WTC11 (cell line): Measurements from ENCODE around the gene PDE12. TPM values are rescaled to one million over a fixed set of nuclear protein-coding genes. Genes with fewer than 3 reads are reported as not detected.
"Not testable (repeated sequence)": the region's sequence is repeated elsewhere in the genome, so short reads cannot be mapped to it uniquely, and the experiment has no call there.

Source experiments
- ATAC-seq: fragments of 200-7000 bp; cut with Tn5 transposase; 2 replicates; pipeline ENCODE4 v1.10.0; 2021; ENCODE audit warnings: mild to moderate bottlenecking, moderate library complexity
- CTCF ChIA-PET: fragments of 300-600 bp; sonication (Branson Sonifier 250); formaldehyde crosslinking; loops from one replicate; lab custom pipeline; 2021; ENCODE audit warnings: antibody characterized with exemption; lab: Charles Lee
- POLR2A ChIA-PET: fragments of 350-600 bp; sonication (Branson Sonifier 250); formaldehyde crosslinking; loops from one replicate; lab custom pipeline; 2021; ENCODE audit warnings: antibody characterized with exemption; lab: Charles Lee
- DNase-seq: peaks from one replicate; pipeline ENCODE4 v3.0.0; 2021; ENCODE audit warnings: low spot score
- H3K27ac Mint-ChIP-seq: 2 replicates; pipeline ENCODE4 v1.8.0; 2021; ENCODE audit warnings: mixed read lengths
- H3K27me3 Mint-ChIP-seq: 2 replicates; pipeline ENCODE4 v1.8.0; 2021; ENCODE audit warnings: low read depth, mild to moderate bottlenecking, moderate library complexity, mixed read lengths
- H3K36me3 Mint-ChIP-seq: 2 replicates; pipeline ENCODE4 v1.8.0; 2021; ENCODE audit warnings: mixed read lengths
- H3K4me1 Mint-ChIP-seq: 2 replicates; pipeline ENCODE4 v1.8.0; 2022; ENCODE audit warnings: mixed read lengths
- H3K4me3 Mint-ChIP-seq: 2 replicates; pipeline ENCODE4 v1.8.0; 2021; ENCODE audit warnings: mild to moderate bottlenecking, moderate library complexity, mixed read lengths
- H3K9me3 Mint-ChIP-seq: 2 replicates; pipeline ENCODE4 v1.8.0; 2021; ENCODE audit warnings: mixed read lengths
- CREM ChIP-seq: sonication (generic); formaldehyde crosslinking; IDR thresholded peaks from 2 replicates; pipeline ENCODE4 v1.8.1; 2022; ENCODE audit warnings: mild to moderate bottlenecking, missing genetic modification reagents, moderate library complexity
- FOXJ3 ChIP-seq: sonication (generic); formaldehyde crosslinking; IDR thresholded peaks from 2 replicates; pipeline ENCODE4 v1.9.0; 2021; ENCODE audit warnings: missing genetic modification reagents, mild to moderate bottlenecking, borderline replicate concordance
- FOXK1 ChIP-seq: sonication (generic); formaldehyde crosslinking; IDR thresholded peaks from 2 replicates; pipeline ENCODE4 v1.8.0; 2022; ENCODE audit warnings: mild to moderate bottlenecking, moderate library complexity, missing genetic modification reagents
- FOXP1 ChIP-seq: sonication (generic); formaldehyde crosslinking; IDR thresholded peaks from 2 replicates; pipeline ENCODE4 v1.8.0; 2022; ENCODE audit warnings: missing genetic modification reagents, mild to moderate bottlenecking, moderate library complexity, borderline replicate concordance
- GRHL2 ChIP-seq: fragments of 250-450 bp; sonication (Bioruptor Pico); IDR thresholded peaks from 2 replicates; pipeline ENCODE4 v1.8.0; 2022; ENCODE audit warnings: mild to moderate bottlenecking, moderate library complexity; ENCODE audit not compliant: insufficient replicate concordance, severe bottlenecking
- HMGA2 ChIP-seq: fragments of 250-450 bp; sonication (Bioruptor Pico); IDR thresholded peaks from 2 replicates; pipeline ENCODE4 v1.4.0; 2021; ENCODE audit warnings: mild to moderate bottlenecking, moderate library complexity
- JUN ChIP-seq: sonication (generic); formaldehyde crosslinking; IDR thresholded peaks from 2 replicates; pipeline ENCODE4 v1.8.0; 2023; ENCODE audit warnings: mild to moderate bottlenecking, missing genetic modification reagents
- MXD4 ChIP-seq: fragments of 250-450 bp; sonication (Bioruptor Pico); IDR thresholded peaks from 2 replicates; pipeline ENCODE4 v1.8.0; 2021; ENCODE audit warnings: mild to moderate bottlenecking, moderate library complexity, borderline replicate concordance
- NFE2L1 ChIP-seq: sonication (generic); formaldehyde crosslinking; IDR thresholded peaks from 2 replicates; pipeline ENCODE4 v1.8.1; 2023; ENCODE audit warnings: missing genetic modification reagents
- SMAD3 ChIP-seq: sonication (generic); formaldehyde crosslinking; IDR thresholded peaks from 2 replicates; pipeline ENCODE4 v1.8.0; 2022; ENCODE audit warnings: missing genetic modification reagents, mild to moderate bottlenecking, borderline replicate concordance
- SMAD4 ChIP-seq: sonication (generic); formaldehyde crosslinking; IDR thresholded peaks from 2 replicates; pipeline ENCODE4 v1.8.0; 2022; ENCODE audit warnings: mild to moderate bottlenecking, missing genetic modification reagents
- ZNF232 ChIP-seq: sonication (generic); formaldehyde crosslinking; IDR thresholded peaks from 2 replicates; pipeline ENCODE4 v1.8.0; 2022; ENCODE audit warnings: mild to moderate bottlenecking, missing genetic modification reagents
- total RNA-seq: library from RNA; stranded (reverse); gene quantifications from 3 replicates; pipeline ENCODE4 v1.2.3, GENCODE V29; 2021
- TF ChIP-seq, protein P1 (sequence below): sonication (generic); formaldehyde crosslinking; IDR thresholded peaks from 2 replicates; pipeline ENCODE4 v1.8.0; 2023; ENCODE audit warnings: missing genetic modification reagents, mild to moderate bottlenecking, borderline replicate concordance
- TF ChIP-seq, protein P2 (sequence below): sonication (generic); formaldehyde crosslinking; IDR thresholded peaks from 2 replicates; pipeline ENCODE4 v1.8.1; 2022; ENCODE audit warnings: missing genetic modification reagents, borderline replicate concordance
- TF ChIP-seq, protein P3 (sequence below): sonication (generic); formaldehyde crosslinking; IDR thresholded peaks from 2 replicates; pipeline ENCODE4 v1.8.1; 2022; ENCODE audit warnings: low read depth, mild to moderate bottlenecking, moderate library complexity, missing genetic modification reagents, borderline replicate concordance
- TF ChIP-seq, protein P4 (sequence below): sonication (generic); formaldehyde crosslinking; IDR thresholded peaks from 2 replicates; pipeline ENCODE4 v1.8.0; 2022; ENCODE audit warnings: missing genetic modification reagents
- TF ChIP-seq, protein P5 (sequence below): sonication (generic); formaldehyde crosslinking; IDR thresholded peaks from 2 replicates; pipeline ENCODE4 v1.8.0; 2022; ENCODE audit warnings: mild to moderate bottlenecking, missing genetic modification reagents
- TF ChIP-seq, protein P6 (sequence below): fragments of 250-450 bp; sonication (Bioruptor Pico); conservative IDR thresholded peaks from 2 replicates; pipeline ENCODE4 v1.9.0; 2021; ENCODE audit warnings: mild to moderate bottlenecking

PDE12 gene
- total RNA-seq, 1 experiment from 2014 or later = 16.4 TPM

DNA sequence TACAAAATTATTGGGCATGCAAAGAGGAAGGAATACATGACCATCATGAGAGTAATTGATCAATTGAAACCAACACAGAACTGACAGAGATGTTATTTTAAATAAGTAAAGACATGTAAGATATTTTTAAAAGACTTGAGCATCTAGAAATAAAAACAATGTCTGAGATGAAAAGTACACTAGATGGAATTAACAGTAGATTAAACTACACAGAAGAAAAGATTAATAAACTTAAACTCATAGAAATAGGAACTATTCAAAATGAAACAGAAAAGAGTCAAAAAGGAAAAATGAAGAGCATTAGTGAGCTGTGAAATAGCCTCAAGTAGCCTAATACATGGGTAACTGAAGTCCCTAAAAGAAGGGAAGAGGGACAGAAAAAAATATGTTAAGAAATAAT is 49.6 kb downstream of the PDE12 start:
- TF ChIP-seq HMGA2 = no peak
- TF ChIP-seq, protein P1, sequence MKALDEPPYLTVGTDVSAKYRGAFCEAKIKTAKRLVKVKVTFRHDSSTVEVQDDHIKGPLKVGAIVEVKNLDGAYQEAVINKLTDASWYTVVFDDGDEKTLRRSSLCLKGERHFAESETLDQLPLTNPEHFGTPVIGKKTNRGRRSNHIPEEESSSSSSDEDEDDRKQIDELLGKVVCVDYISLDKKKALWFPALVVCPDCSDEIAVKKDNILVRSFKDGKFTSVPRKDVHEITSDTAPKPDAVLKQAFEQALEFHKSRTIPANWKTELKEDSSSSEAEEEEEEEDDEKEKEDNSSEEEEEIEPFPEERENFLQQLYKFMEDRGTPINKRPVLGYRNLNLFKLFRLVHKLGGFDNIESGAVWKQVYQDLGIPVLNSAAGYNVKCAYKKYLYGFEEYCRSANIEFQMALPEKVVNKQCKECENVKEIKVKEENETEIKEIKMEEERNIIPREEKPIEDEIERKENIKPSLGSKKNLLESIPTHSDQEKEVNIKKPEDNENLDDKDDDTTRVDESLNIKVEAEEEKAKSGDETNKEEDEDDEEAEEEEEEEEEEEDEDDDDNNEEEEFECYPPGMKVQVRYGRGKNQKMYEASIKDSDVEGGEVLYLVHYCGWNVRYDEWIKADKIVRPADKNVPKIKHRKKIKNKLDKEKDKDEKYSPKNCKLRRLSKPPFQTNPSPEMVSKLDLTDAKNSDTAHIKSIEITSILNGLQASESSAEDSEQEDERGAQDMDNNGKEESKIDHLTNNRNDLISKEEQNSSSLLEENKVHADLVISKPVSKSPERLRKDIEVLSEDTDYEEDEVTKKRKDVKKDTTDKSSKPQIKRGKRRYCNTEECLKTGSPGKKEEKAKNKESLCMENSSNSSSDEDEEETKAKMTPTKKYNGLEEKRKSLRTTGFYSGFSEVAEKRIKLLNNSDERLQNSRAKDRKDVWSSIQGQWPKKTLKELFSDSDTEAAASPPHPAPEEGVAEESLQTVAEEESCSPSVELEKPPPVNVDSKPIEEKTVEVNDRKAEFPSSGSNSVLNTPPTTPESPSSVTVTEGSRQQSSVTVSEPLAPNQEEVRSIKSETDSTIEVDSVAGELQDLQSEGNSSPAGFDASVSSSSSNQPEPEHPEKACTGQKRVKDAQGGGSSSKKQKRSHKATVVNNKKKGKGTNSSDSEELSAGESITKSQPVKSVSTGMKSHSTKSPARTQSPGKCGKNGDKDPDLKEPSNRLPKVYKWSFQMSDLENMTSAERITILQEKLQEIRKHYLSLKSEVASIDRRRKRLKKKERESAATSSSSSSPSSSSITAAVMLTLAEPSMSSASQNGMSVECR (CRISPR knock-in tag) = no peak
- TF ChIP-seq GRHL2 (CRISPR knock-in tag) = no peak
- no peak for TF ChIP-seq FOXP1 (CRISPR knock-in tag)
- ChIA-PET POLR2A (no interaction called here), CTCF (no interaction called here)
- Mint-ChIP-seq H3K4me1 (no peaks in the 10 kb centered on the region), H3K36me3 (peaks cover 40% of the 10 kb centered on the region), H3K27me3 (peaks cover 9% of the 10 kb centered on the region), H3K4me3 (no peak overlapping the region), H3K9me3 (peaks cover 52% of the 10 kb centered on the region), H3K27ac (no peak overlapping the region)
- no peak for DNase-seq
- ATAC-seq = no peak

DNA sequence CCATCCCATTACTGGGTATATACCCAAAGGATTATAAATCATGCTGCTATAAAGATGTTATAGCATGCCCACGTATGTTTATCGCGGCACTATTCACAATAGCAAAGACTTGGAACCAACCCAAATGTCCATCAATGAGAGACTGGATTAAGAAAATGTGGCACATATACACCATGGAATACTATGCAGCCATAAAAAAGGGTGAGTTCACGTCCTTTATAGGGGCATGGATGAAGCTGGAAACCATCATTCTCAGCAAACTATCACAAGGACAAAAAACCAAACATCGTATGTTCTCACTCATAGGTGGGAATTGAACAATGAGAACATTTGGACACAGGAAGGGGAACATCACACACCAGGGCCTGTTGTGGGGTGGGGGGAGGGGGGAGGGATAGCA is 55.8 kb downstream of the PDE12 start:
- CTCF ChIA-PET, POLR2A ChIA-PET: not testable (repeated sequence)

DNA sequence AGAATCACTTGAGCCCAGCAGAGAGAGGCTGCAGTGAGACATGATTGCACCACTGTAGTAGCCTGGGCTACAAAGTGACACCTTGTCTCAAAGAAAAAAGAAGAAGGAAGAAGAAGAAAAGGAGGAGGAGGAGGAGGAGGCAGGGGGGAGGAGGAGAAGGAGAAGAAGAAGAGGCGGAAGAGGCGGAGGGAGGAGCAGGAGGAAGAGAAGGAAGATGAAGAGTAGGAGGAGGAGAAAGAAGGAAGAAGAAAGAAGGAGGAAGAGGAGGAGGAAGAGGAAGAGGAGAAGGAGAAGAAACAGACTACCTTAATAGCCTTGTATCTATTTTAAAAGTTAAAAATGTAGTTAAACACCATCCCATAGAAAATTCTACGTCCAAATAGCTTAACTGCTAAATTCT is 60.2 kb downstream of the PDE12 start:
- Mint-ChIP-seq H3K9me3 (peaks cover 12% of the 10 kb centered on the region), H3K36me3 (peaks cover 9% of the 10 kb centered on the region; the same call in 1 of the 2 replicates)
- no peak for ATAC-seq
- TF ChIP-seq, protein P2, sequence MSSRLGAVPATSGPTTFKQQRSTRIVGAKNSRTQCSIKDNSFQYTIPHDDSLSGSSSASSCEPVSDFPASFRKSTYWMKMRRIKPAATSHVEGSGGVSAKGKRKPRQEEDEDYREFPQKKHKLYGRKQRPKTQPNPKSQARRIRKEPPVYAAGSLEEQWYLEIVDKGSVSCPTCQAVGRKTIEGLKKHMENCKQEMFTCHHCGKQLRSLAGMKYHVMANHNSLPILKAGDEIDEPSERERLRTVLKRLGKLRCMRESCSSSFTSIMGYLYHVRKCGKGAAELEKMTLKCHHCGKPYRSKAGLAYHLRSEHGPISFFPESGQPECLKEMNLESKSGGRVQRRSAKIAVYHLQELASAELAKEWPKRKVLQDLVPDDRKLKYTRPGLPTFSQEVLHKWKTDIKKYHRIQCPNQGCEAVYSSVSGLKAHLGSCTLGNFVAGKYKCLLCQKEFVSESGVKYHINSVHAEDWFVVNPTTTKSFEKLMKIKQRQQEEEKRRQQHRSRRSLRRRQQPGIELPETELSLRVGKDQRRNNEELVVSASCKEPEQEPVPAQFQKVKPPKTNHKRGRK (CRISPR knock-in tag) = no peak
- TF ChIP-seq ZNF232 = no peak
- TF ChIP-seq CREM (CRISPR knock-in tag) = no peak
- TF ChIP-seq, protein P3, sequence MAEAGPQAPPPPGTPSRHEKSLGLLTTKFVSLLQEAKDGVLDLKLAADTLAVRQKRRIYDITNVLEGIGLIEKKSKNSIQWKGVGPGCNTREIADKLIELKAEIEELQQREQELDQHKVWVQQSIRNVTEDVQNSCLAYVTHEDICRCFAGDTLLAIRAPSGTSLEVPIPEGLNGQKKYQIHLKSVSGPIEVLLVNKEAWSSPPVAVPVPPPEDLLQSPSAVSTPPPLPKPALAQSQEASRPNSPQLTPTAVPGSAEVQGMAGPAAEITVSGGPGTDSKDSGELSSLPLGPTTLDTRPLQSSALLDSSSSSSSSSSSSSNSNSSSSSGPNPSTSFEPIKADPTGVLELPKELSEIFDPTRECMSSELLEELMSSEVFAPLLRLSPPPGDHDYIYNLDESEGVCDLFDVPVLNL (CRISPR knock-in tag) = no peak
- no peak for TF ChIP-seq SMAD3
- no peak for TF ChIP-seq SMAD4 (CRISPR knock-in tag)
- TF ChIP-seq, protein P4, sequence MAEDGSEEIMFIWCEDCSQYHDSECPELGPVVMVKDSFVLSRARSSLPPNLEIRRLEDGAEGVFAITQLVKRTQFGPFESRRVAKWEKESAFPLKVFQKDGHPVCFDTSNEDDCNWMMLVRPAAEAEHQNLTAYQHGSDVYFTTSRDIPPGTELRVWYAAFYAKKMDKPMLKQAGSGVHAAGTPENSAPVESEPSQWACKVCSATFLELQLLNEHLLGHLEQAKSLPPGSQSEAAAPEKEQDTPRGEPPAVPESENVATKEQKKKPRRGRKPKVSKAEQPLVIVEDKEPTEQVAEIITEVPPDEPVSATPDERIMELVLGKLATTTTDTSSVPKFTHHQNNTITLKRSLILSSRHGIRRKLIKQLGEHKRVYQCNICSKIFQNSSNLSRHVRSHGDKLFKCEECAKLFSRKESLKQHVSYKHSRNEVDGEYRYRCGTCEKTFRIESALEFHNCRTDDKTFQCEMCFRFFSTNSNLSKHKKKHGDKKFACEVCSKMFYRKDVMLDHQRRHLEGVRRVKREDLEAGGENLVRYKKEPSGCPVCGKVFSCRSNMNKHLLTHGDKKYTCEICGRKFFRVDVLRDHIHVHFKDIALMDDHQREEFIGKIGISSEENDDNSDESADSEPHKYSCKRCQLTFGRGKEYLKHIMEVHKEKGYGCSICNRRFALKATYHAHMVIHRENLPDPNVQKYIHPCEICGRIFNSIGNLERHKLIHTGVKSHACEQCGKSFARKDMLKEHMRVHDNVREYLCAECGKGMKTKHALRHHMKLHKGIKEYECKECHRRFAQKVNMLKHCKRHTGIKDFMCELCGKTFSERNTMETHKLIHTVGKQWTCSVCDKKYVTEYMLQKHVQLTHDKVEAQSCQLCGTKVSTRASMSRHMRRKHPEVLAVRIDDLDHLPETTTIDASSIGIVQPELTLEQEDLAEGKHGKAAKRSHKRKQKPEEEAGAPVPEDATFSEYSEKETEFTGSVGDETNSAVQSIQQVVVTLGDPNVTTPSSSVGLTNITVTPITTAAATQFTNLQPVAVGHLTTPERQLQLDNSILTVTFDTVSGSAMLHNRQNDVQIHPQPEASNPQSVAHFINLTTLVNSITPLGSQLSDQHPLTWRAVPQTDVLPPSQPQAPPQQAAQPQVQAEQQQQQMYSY (CRISPR knock-in tag) = no peak
- TF ChIP-seq NFE2L1 (CRISPR knock-in tag) = no peak
- TF ChIP-seq JUN = no peak
- no peak for TF ChIP-seq MXD4 (CRISPR knock-in tag)
- TF ChIP-seq FOXK1 = no peak
- TF ChIP-seq, protein P5, sequence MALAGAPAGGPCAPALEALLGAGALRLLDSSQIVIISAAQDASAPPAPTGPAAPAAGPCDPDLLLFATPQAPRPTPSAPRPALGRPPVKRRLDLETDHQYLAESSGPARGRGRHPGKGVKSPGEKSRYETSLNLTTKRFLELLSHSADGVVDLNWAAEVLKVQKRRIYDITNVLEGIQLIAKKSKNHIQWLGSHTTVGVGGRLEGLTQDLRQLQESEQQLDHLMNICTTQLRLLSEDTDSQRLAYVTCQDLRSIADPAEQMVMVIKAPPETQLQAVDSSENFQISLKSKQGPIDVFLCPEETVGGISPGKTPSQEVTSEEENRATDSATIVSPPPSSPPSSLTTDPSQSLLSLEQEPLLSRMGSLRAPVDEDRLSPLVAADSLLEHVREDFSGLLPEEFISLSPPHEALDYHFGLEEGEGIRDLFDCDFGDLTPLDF = no peak
- TF ChIP-seq, protein P6, sequence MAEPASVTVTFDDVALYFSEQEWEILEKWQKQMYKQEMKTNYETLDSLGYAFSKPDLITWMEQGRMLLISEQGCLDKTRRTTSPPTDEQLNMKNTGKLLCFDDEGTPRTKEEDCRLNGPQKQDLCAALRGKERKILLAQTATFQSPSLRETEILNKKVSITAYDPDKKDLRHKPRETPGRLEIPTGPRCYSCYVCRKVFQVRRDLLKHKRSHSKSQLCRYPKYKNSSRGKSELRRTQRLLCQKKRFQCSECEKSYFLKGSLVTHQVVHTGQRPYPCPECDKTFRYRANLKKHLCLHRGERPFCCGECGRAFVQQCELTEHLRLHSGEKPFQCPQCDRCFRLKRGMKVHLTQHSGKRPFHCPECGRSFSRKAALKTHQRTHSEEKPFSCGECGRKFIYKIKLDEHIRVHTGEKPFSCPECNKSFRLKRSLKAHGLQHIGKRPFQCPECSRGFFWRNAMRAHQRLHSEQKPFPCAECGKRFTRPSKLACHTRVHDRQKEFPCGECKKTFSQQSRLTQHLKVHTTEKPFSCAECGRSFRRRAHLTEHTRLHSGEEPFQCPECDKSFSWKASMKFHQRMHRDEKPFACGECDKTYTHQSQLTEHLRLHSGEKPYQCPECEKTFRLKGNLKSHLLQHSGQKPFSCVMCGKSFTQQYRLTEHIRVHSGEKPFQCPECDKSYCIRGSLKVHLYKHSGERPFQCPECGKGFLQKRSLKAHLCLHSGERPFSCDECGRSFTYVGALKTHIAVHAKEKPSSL (CRISPR knock-in tag) = no peak
- no peak for TF ChIP-seq FOXJ3 (CRISPR knock-in tag)

More for the DNA sequence above, 55.8 kb downstream of the PDE12 start:
- DNase-seq, H3K27ac Mint-ChIP-seq, H3K27me3 Mint-ChIP-seq, H3K4me3 Mint-ChIP-seq, ATAC-seq, H3K4me1 Mint-ChIP-seq: not testable (repeated sequence)
- peaks cover 37% of the 10 kb centered on the region for H3K36me3 Mint-ChIP-seq
- H3K9me3 Mint-ChIP-seq = peaks cover 41% of the 10 kb centered on the region

More for the DNA sequence above, 60.2 kb downstream of the PDE12 start:
- peaks cover 5% of the 10 kb centered on the region; the same call in 1 of the 2 replicates for H3K4me1 Mint-ChIP-seq
- H3K4me3 Mint-ChIP-seq = no peak overlapping the region
- H3K27me3 Mint-ChIP-seq = no peaks in the 10 kb centered on the region
- POLR2A ChIA-PET = no interaction called here
- CTCF ChIA-PET = no interaction called here
- no peak for DNase-seq
- H3K27ac Mint-ChIP-seq = no peak overlapping the region
